Measurements from ENCODE around the gene MAPKAP1.
"Not testable (repeated sequence)": the region's sequence is repeated elsewhere in the genome, so short reads cannot be mapped to it uniquely, and the experiment has no call there.

MAPKAP1 gene

GRCh38 chr9:125732562-125732961 is 25.6 kb upstream of the MAPKAP1 start:
- DNase-seq = peak in 1 of 51 donors; percentile 5

GRCh38 chr9:125730168-125730567 is 23.2 kb upstream of the MAPKAP1 start:
- DNase-seq = no peak

- no peak for DNase-seq
Observed at GRCh38 chr9:125726456-125727132, 19.6 kb upstream of the MAPKAP1 start.

GRCh38 chr9:125707472-125707804 is 430 bp upstream of the MAPKAP1 start:
- DNase-seq = no peak

GRCh38 chr9:125705893-125706292 is 1.1 kb downstream of the MAPKAP1 start:
- DNase-seq = no peak

- DNase-seq = no peak
Observed at GRCh38 chr9:125703662-125704061, 3.3 kb downstream of the MAPKAP1 start.

GRCh38 chr9:125701351-125701750 is 5.7 kb downstream of the MAPKAP1 start:
- no peak for DNase-seq

GRCh38 chr9:125700791-125701190 is 6.2 kb downstream of the MAPKAP1 start:
- DNase-seq = no peak

GRCh38 chr9:125699870-125700269 is 7.1 kb downstream of the MAPKAP1 start:
- no peak for DNase-seq

- DNase-seq = no peak
Observed at GRCh38 chr9:125696106-125696647, 10.8 kb downstream of the MAPKAP1 start.

- DNase-seq = not testable (repeated sequence)
Observed at GRCh38 chr9:125695548-125695947, 11.5 kb downstream of the MAPKAP1 start.

- DNase-seq = no peak
Observed at GRCh38 chr9:125694478-125694877, 12.5 kb downstream of the MAPKAP1 start.

- not testable (repeated sequence) for DNase-seq
Observed at GRCh38 chr9:125693492-125693891, 13.5 kb downstream of the MAPKAP1 start.

- DNase-seq = no peak
Observed at GRCh38 chr9:125691869-125692268, 15.1 kb downstream of the MAPKAP1 start.

- DNase-seq = no peak
Observed at GRCh38 chr9:125690679-125691078, 16.3 kb downstream of the MAPKAP1 start.

- DNase-seq = no peak
Observed at GRCh38 chr9:125687163-125687863, 19.7 kb downstream of the MAPKAP1 start.

- no peak for DNase-seq
Observed at GRCh38 chr9:125685167-125685566, 21.8 kb downstream of the MAPKAP1 start.

- DNase-seq = no peak
Observed at GRCh38 chr9:125683486-125683885, 23.5 kb downstream of the MAPKAP1 start.

- DNase-seq = no peak
Observed at GRCh38 chr9:125682340-125682739, 24.7 kb downstream of the MAPKAP1 start.

GRCh38 chr9:125681657-125682056 is 25.4 kb downstream of the MAPKAP1 start:
- no peak for DNase-seq

- no peak for DNase-seq
Observed at GRCh38 chr9:125681086-125681622, 25.9 kb downstream of the MAPKAP1 start.

GRCh38 chr9:125680445-125680844 is 26.6 kb downstream of the MAPKAP1 start:
- DNase-seq = no peak

All from hypothalamus (tissue), 51 donors.